Esophagus muscularis mucosa (tissue), 4 donors: Measurements from ENCODE around the gene TNPO1. TPM values are rescaled to one million over a fixed set of nuclear protein-coding genes. Genes with fewer than 3 reads are reported as not detected.
A peak's percentile ranks its signal among the peaks of the same experiment; 100 is the strongest.

Source experiments
- DNase-seq: peaks from one replicate; pipeline ENCODE4 v3.0.0-alpha.2; 2017; ENCODE audit errors: extremely low spot score
- H3K27ac ChIP-seq, 4 donors: fragments of 200-600 bp; sonication (generic); replicated peaks in 1 of 4; 1 replicate in 3 of 4; 2 replicates in 1 of 4; pipeline ENCODE4 v1.5.1; 2016 to 2019; ENCODE audit warnings: mild to moderate bottlenecking in 1 of 4
- H3K27me3 ChIP-seq, 4 donors: fragments of 200-600 bp; sonication (generic); one replicate each; pipeline versions ENCODE4 v1.5.1 to v1.6.0; 2016 to 2019
- H3K36me3 ChIP-seq, 4 donors: fragments of 200-600 bp; sonication (generic); one replicate each; pipeline ENCODE4 v1.5.1; 2016 to 2019
- H3K4me1 ChIP-seq, 4 donors: fragments of 200-600 bp; sonication (generic); one replicate each; pipeline ENCODE4 v1.5.1; 2016 to 2019
- H3K4me3 ChIP-seq, 4 donors: fragments of 200-600 bp; sonication (generic); 1 replicate in 2 of 4; 2 replicates in 2 of 4; pipeline ENCODE4 v1.5.1; 2016 to 2019; ENCODE audit warnings: mild to moderate bottlenecking in 4 of 4, moderate library complexity in 1 of 4
- H3K9me3 ChIP-seq, 4 donors: fragments of 200-600 bp; sonication (generic); 1 replicate in 3 of 4; 2 replicates in 1 of 4; pipeline ENCODE4 v1.5.1; 2016 to 2019
- CTCF ChIP-seq, 3 experiments: fragments of 200-600 bp in 2 of 3; fragments of 450-650 bp in 1 of 3; sonication (generic) in 2 of 3; IDR thresholded peaks; one replicate each; pipeline ENCODE4 v1.5.1; 2017 to 2019; ENCODE audit warnings: antibody characterized with exemption in 3 of 3, mild to moderate bottlenecking in 2 of 3, moderate library complexity in 1 of 3
- EP300 ChIP-seq: sonication (generic); formaldehyde crosslinking; IDR thresholded peaks from one replicate; pipeline ENCODE4 v1.6.1; 2017; ENCODE audit warnings: antibody characterized with exemption
- POLR2A ChIP-seq: fragments of 450-650 bp; IDR thresholded peaks from one replicate; pipeline ENCODE4 v1.6.1; 2017; ENCODE audit warnings: antibody characterized with exemption, moderate library complexity, mild to moderate bottlenecking, low read depth
- POLR2AphosphoS5 ChIP-seq, 2 donors: sonication (generic); formaldehyde crosslinking; IDR thresholded peaks; one replicate each; pipeline ENCODE4 v1.6.1; 2017; ENCODE audit warnings: antibody characterized with exemption in 2 of 2
- WGBS: methylation state at CpG from one replicate; pipeline ENCODE4 v1.1.5; 2018; 5-methylcytosine and 5-hydroxymethylcytosine counted together
- intact Hi-C: fragments of 100-400 bp; cut with DNase I; formaldehyde crosslinking; loops from one replicate; pipeline ENCODE4 v1.15.1; 2023
- total RNA-seq, 4 donors: library from RNA; depleted of rRNA; stranded (reverse); fragments of >200 nt; gene quantifications; one replicate each; pipeline versions ENCODE4 v1.1.0 to v1.2.1, GENCODE V29; 2016

TNPO1 gene
- total RNA-seq, 4 donors from 2014 or later = 67.8 to 81.8 (median 71.3) TPM

GRCh38 chr5:72938206-72938605, 121.7 kb downstream of the TNPO1 start:
- Histone ChIP-seq H3K36me3 (no peaks in the 10 kb centered on the region), H3K27ac (peak overlapping the region in 2 of 4 donors; percentile 17 to 48), H3K9me3 (no peaks in the 10 kb centered on the region), H3K4me1 (peaks cover 0 to 21% (median 8%) of the 10 kb centered on the region in 4 donors), H3K27me3 (peaks cover 0 to 7% (median 0%) of the 10 kb centered on the region in 4 donors), H3K4me3 (no peak overlapping the region)
- DNase-seq = no peak
- TF ChIP-seq EP300 (no peak), POLR2AphosphoS5 (IDR thresholded peaks at IDR 0.05) (no peak), CTCF (IDR thresholded peaks at IDR 0.05) (no peak), POLR2A (no peak)
- intact Hi-C loops = no loop called here
- 64% methylated on average over 1 of the region's 1 CpG for WGBS

DNA sequence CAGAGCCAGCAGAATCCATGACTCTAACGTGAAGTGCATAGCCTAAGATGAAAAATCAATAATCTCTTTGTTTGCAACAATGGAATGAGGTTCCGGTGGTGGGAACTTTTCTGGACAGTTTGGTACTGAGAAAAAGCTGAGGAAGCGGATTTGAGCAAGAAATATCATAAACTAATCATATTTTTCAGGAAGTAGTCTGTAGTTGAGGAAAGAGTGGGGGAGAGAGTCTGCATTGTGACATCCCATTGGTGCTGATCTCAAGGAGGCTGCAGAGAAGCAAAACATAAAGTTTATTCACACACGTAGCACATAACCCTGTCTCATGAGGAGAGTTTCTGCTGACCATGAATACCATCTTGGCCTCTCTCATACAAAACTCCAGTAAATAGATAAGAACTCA, 123.6 kb downstream of the TNPO1 start:
- intact Hi-C loops = no loop called here
- TF ChIP-seq EP300 (no peak), POLR2AphosphoS5 (IDR thresholded peaks at IDR 0.05) (no peak), CTCF (IDR thresholded peaks at IDR 0.05) (no peak), POLR2A (no peak)
- no peaks in the 10 kb centered on the region for H3K36me3 ChIP-seq
- H3K4me1 ChIP-seq = peaks cover 0 to 21% (median 8%) of the 10 kb centered on the region in 4 donors
- no peak overlapping the region for H3K4me3 ChIP-seq
- H3K9me3 ChIP-seq = no peaks in the 10 kb centered on the region
- no peak for DNase-seq
- 54% methylated on average over 4 of the region's 4 CpGs for whole genome bisulfite sequencing
- peaks cover 0 to 5% (median 0%) of the 10 kb centered on the region in 4 donors for H3K27me3 ChIP-seq
- no peak overlapping the region for H3K27ac ChIP-seq

GRCh38 chr5:72943307-72943706, 126.8 kb downstream of the TNPO1 start:
- peaks cover 0 to 7% (median 0%) of the 10 kb centered on the region in 4 donors for H3K4me1 ChIP-seq
- H3K36me3 ChIP-seq = no peaks in the 10 kb centered on the region
- H3K27ac ChIP-seq = no peak overlapping the region
- DNase-seq = no peak
- no peak for TF ChIP-seq POLR2A
- no peak for TF ChIP-seq EP300
- no peak for TF ChIP-seq CTCF (IDR thresholded peaks at IDR 0.05)
- no peak for TF ChIP-seq POLR2AphosphoS5 (IDR thresholded peaks at IDR 0.05)
- H3K4me3 ChIP-seq = no peak overlapping the region
- H3K27me3 ChIP-seq = no peaks in the 10 kb centered on the region
- H3K9me3 ChIP-seq = no peaks in the 10 kb centered on the region
- intact Hi-C loops = no loop called here

- H3K9me3 ChIP-seq = no peaks in the 10 kb centered on the region
- H3K27ac ChIP-seq = no peak overlapping the region
- DNase-seq = no peak
- intact Hi-C loops = no loop called here
- TF ChIP-seq EP300 = no peak
- no peak for TF ChIP-seq CTCF (IDR thresholded peaks at IDR 0.05)
- no peak for TF ChIP-seq POLR2A
- TF ChIP-seq POLR2AphosphoS5 (IDR thresholded peaks at IDR 0.05) = no peak
- H3K36me3 ChIP-seq = no peaks in the 10 kb centered on the region
- no peaks in the 10 kb centered on the region for H3K27me3 ChIP-seq
- no peaks in the 10 kb centered on the region for H3K4me1 ChIP-seq
- H3K4me3 ChIP-seq = no peak overlapping the region
These were observed 131.0 kb downstream of the TNPO1 start for GRCh38 chr5:72947498-72947897.

DNA sequence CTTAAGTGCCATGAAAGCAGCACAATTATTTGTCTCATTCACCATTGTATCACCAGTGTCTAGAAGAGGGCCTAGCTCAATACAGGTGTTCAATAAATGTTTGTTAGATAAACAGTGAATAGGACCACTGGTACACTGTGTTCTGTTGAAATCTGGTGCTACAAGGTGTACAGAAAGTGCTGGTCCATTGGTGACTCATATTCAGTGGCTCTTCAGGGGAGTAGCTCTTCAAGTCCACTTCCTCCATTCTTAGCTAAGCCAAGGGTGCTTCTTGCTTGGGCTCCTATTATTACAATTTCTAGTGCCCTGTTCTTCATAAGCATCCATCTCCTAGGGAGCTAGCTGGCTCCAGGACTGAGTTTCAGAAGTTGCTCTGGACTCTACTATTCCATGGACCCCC, 133.0 kb downstream of the TNPO1 start:
- no peak overlapping the region for H3K4me3 ChIP-seq
- no peaks in the 10 kb centered on the region for H3K36me3 ChIP-seq
- H3K4me1 ChIP-seq = peaks cover 2 to 7% (median 4%) of the 10 kb centered on the region in 4 donors
- intact Hi-C loops = no loop called here
- no peak for DNase-seq
- no peak overlapping the region for H3K27ac ChIP-seq
- TF ChIP-seq POLR2AphosphoS5 (IDR thresholded peaks at IDR 0.05) (no peak), POLR2A (no peak), EP300 (no peak)
- H3K27me3 ChIP-seq = no peaks in the 10 kb centered on the region
- H3K9me3 ChIP-seq = no peaks in the 10 kb centered on the region
